Measurements from ENCODE around the gene ARHGAP28.

GRCh38 chr18:6728809-6729246 is 688 bp upstream of the ARHGAP28 start:
- no peak for TF ChIP-seq CTCF (IDR thresholded peaks at IDR 0.05)
- TF ChIP-seq POLR2A (IDR thresholded peaks at IDR 0.05) = no peak
